GM12865 (cell line): Measurements from ENCODE around the gene HERC2.
A peak's percentile ranks its signal among the peaks of the same experiment; 100 is the strongest.
"Not testable (repeated sequence)": the region's sequence is repeated elsewhere in the genome, so short reads cannot be mapped to it uniquely, and the experiment has no call there.

Source experiments
- DNase-seq: peaks from one replicate; pipeline ENCODE4 v3.0.0; 2010; ENCODE audit warnings: low read depth
- H3K4me3 ChIP-seq: 2 replicates; pipeline ENCODE4 v1.5.1; 2011; ENCODE audit warnings: mild to moderate bottlenecking, low read depth, low read length, control low read depth
- TF ChIP-seq, protein P1 (sequence below): IDR thresholded peaks from 2 replicates; pipeline ENCODE4 v1.5.1; 2011; ENCODE audit warnings: low read length, control low read depth, low read depth, inconsistent platforms; ENCODE audit not compliant: insufficient read depth; ENCODE audit errors: missing control alignments

Gene HERC2

GRCh38 chr15:28289694-28290463 is 32.1 kb downstream of the HERC2 start:
- H3K4me3 ChIP-seq, result no peak overlapping the region
- TF ChIP-seq, protein P1, sequence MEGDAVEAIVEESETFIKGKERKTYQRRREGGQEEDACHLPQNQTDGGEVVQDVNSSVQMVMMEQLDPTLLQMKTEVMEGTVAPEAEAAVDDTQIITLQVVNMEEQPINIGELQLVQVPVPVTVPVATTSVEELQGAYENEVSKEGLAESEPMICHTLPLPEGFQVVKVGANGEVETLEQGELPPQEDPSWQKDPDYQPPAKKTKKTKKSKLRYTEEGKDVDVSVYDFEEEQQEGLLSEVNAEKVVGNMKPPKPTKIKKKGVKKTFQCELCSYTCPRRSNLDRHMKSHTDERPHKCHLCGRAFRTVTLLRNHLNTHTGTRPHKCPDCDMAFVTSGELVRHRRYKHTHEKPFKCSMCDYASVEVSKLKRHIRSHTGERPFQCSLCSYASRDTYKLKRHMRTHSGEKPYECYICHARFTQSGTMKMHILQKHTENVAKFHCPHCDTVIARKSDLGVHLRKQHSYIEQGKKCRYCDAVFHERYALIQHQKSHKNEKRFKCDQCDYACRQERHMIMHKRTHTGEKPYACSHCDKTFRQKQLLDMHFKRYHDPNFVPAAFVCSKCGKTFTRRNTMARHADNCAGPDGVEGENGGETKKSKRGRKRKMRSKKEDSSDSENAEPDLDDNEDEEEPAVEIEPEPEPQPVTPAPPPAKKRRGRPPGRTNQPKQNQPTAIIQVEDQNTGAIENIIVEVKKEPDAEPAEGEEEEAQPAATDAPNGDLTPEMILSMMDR, result no peak
- peak; percentile 44 for DNase-seq

- H3K4me3 ChIP-seq, result peak overlapping the region; percentile 20; the same call in 1 of the 2 replicates
- peak; percentile 80 for DNase-seq
These were observed 32.9 kb downstream of the HERC2 start for GRCh38 chr15:28288830-28289693.

DNA sequence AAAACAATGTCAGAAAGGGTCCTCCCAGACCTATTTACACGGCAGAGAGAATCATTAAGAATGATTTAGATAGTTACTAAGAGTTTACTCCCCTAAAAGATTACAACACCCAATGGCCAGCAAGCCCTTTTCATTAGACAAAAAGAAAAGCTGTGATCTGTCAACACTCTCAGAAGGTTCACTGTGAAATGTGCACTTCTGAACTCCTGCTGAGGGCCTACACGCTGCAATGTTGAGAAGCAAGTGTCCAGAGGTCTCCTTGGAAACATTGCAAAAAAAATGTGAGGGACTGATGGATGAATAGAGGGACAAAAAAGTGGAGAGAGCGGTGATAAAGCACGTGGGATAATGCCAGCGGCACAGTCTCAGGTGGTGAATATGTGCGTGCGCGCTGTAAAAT is 35.3 kb downstream of the HERC2 start:
- not testable (repeated sequence) for DNase-seq, H3K4me3 ChIP-seq

- DNase-seq, result no peak
- TF ChIP-seq, protein P1, result no peak
- H3K4me3 ChIP-seq, result no peak overlapping the region
These were observed 35.9 kb downstream of the HERC2 start for GRCh38 chr15:28286031-28286430.

GRCh38 chr15:28281876-28282275 is 40.1 kb downstream of the HERC2 start:
- DNase-seq, result no peak
- no peak overlapping the region for H3K4me3 ChIP-seq
- TF ChIP-seq, protein P1, result no peak

DNA sequence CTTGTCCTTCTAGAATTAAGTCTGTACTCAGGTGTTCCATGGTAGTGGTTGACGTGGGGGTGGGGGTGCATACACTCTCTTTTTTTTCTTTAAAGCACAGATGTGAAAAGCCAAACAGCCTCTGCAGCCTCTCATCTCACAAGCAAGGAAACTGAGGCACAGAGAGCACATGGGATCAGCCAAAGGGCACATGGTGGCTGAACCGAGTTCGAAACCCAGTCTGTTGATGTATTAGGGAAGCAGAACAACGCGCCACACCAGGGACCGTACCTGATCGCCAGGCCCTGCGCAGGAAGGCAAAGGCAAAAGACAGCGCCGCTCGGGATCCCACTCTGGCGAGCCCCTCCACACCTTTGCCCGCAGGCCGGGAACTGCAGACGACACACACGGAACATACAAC is 47.3 kb downstream of the HERC2 start:
- no peak for DNase-seq
- TF ChIP-seq, protein P1, result no peak

GRCh38 chr15:28273873-28274610 is 47.9 kb downstream of the HERC2 start:
- no peak overlapping the region for H3K4me3 ChIP-seq
- TF ChIP-seq, protein P1, result no peak
- no peak for DNase-seq

More for the DNA sequence above, 47.3 kb downstream of the HERC2 start:
- no peak overlapping the region for H3K4me3 ChIP-seq
